Measurements from ENCODE around the gene CCT5. TPM values are rescaled to one million over a fixed set of nuclear protein-coding genes. Genes with fewer than 3 reads are reported as not detected.
A peak's percentile ranks its signal among the peaks of the same experiment; 100 is the strongest.

CCT5 gene
- total RNA-seq = 100 to 1,000 TPM in 3 of 4 donors, 10 to 100 TPM in 1; 69.1 to 150 (median 125) TPM

DNA sequence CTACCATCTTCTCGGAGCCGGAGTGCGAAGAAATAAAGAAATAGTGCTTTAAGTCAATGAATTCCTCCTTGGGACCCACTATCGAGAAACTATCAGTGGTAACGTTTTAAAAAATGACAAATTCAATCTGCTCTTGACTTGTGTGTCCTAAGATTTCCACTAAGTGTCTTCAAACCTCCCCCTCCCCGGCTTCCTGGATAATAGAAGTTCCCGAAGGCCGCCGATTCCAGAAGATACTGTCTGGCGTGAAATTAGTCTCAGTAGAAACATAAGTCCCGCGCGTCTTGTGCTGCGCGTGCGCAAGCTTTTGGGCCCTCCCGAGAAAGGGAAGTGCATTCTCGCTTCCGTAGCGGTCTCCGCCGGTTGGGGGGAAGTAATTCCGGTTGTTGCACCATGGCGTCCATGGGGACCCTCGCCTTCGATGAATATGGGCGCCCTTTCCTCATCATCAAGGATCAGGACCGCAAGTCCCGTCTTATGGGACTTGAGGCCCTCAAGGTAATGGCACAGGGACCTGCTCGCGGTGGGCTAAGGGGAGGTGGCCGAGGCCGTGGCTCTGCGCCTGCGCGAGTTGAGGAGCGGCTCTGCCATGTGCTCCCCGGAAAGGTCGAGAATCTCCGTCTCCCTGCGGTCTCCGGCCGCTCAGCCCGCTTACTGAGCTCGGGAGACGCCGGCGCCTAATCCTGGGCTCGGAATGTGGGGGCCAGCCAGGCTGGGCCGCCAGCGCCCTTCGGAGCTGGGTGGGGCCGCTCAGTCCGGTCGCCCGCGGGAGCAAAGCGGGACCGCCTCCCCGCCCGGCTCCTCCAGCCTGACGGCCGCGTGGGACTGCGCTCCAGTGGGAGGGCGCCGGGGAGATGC lies at the start of gene CCT5:
CCT5 (plus strand) TSS at position 333 of the 858 bp plus-strand sequence; CDS start at position 394, 61 bp downstream.
- 0% methylated on average over 24 to 67 of the region's 67 CpGs for WGBS, 2 donors
- intact Hi-C loops (cut with DNase I; ENCODE audit: low total_unique reads) = no loop called here
- DNase-seq (ENCODE audit: low spot score in 2 of 2) = peak; percentile 95 to 97
- TF ChIP-seq, protein P1, sequence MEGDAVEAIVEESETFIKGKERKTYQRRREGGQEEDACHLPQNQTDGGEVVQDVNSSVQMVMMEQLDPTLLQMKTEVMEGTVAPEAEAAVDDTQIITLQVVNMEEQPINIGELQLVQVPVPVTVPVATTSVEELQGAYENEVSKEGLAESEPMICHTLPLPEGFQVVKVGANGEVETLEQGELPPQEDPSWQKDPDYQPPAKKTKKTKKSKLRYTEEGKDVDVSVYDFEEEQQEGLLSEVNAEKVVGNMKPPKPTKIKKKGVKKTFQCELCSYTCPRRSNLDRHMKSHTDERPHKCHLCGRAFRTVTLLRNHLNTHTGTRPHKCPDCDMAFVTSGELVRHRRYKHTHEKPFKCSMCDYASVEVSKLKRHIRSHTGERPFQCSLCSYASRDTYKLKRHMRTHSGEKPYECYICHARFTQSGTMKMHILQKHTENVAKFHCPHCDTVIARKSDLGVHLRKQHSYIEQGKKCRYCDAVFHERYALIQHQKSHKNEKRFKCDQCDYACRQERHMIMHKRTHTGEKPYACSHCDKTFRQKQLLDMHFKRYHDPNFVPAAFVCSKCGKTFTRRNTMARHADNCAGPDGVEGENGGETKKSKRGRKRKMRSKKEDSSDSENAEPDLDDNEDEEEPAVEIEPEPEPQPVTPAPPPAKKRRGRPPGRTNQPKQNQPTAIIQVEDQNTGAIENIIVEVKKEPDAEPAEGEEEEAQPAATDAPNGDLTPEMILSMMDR (IDR thresholded peaks at IDR 0.05) = no peak
- no peak for TF ChIP-seq POLR2A (IDR thresholded peaks at IDR 0.05)
- peak within 1 kb of the TSS; percentile 79 for H3K4me3 ChIP-seq (ENCODE audit: low read depth, poor library complexity, severe bottlenecking)

DNA sequence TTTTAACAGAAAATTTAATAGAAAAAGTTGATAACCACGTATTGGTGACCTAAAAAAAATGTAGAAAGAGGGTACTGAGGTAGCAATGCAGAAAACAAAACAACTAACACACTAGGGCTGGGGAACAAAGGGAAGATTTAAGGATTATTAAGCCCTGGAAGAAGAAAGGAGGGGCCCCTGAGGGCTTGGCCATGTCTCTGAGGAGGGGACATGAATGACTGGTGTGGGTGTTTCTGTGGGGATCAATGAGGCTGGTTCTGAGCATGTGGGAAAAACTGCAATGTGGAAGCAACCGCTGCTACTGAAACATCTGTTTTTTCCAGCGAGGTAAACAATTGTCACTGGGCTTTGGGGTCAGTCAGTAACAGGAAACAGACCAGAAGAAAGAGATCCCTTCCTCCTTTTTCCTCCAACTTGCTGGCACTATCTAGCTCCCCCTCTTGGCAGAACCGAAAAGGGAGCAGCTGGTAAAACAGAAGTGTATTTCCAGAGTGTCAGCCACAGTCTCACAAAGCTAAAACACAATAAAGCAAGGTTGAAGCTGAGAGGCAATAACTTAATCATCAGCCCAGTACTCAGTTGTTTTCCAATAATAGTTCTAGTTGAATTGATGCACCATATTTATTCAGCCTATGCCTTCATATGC lies 48.7 kb upstream of the CCT5 start:
- DNase-seq (ENCODE audit: low spot score in 2 of 2) = no peak
- 38 to 41% methylated on average over 4 of the region's 4 CpGs for WGBS, 2 donors
- TF ChIP-seq POLR2A (IDR thresholded peaks at IDR 0.05) = no peak
- H3K4me3 ChIP-seq (ENCODE audit: low read depth, poor library complexity, severe bottlenecking) = no peak overlapping the region
- intact Hi-C loops (cut with DNase I; ENCODE audit: low total_unique reads) = no loop called here

DNA sequence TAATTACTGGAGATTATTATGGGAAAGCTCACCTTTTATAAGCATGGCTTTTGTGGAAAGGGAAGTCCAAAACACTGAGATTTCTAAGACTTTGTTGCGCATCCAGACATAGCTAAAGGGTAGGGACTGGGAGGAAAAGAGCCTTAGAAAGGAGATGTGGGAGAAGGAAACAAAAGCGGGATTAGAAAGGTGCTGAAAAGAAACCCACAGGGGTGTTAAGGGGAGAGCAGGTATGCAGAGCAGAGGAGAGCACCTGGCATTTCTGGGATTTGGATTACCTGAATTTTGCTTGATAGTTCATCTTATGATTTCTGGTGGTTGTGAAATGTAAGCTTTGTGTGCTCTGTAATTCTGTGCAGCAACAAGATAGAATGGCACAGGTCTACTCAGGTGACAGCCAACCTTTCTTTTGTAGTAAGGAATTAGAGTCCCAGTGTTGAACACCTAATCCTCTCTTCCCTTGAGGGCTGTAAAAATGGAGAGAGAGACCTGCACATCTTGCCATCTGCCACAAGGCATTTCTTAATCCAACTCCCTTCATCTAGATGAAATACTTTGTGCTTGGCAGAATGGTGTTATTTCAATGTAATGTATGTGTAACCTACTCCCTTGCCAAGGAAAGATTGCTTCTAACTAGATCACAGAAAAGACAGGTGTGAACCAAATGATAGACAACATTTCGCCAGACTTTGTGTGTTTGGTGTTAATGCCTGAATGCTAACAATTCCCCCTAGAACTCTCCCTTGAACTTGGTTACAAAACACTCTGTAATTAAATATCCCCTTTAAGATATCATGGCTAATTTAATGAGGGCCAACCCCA lies 47.8 kb upstream of the CCT5 start:
- no peak for DNase-seq (ENCODE audit: low spot score in 2 of 2)
- intact Hi-C loops (cut with DNase I; ENCODE audit: low total_unique reads) = no loop called here
- H3K4me3 ChIP-seq (ENCODE audit: low read depth, poor library complexity, severe bottlenecking) = no peak overlapping the region
- TF ChIP-seq, protein P1 (IDR thresholded peaks at IDR 0.05) = no peak
- TF ChIP-seq POLR2A (IDR thresholded peaks at IDR 0.05) = no peak
- WGBS, 2 donors = 64 to 87% methylated on average over 3 of the region's 3 CpGs

DNA sequence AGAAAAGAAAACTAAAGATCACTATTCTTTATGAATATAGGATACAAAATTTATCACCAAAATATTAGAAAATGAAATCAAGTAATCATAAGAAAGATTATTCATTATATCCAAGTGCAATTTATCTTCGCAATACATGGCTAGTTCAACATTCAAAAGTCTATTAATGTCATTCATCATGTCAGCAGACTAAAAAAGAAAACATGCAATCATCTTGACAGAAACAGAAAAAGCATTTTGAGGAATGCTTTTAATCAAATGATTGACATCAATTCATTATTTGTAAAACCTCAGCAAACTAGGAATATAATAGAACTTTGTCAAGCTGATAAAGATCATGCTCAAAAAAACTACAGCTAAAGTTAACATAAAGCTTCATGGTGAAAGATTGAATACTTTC lies 41.1 kb upstream of the CCT5 start:
- 97 to 98% methylated on average over 1 of the region's 1 CpG for WGBS, 2 donors
- intact Hi-C loops (cut with DNase I; ENCODE audit: low total_unique reads) = no loop called here
- DNase-seq (ENCODE audit: low spot score in 2 of 2) = no peak
- TF ChIP-seq, protein P1 (IDR thresholded peaks at IDR 0.05) = no peak
- TF ChIP-seq POLR2A (IDR thresholded peaks at IDR 0.05) = no peak
- H3K4me3 ChIP-seq (ENCODE audit: low read depth, poor library complexity, severe bottlenecking) = no peak overlapping the region

DNA sequence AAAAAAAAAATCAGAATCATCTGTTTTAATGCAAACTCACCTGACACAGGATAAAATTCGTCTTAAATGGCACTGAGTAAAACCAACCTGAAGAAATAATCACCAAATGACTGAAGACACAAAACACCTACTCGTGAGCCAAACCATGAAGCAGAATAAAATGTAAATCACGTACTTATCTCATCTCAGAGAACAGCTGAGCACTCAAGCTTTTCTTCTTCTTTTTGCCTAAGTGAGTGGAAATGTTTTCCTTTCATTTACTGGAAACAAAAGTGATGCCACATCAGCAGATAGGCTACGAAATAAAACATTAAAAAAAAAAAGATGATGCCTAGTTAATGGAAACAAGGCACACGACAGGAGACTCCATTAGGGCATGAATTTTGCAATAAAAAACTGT lies 36.8 kb upstream of the CCT5 start:
- DNase-seq (ENCODE audit: low spot score in 2 of 2) = no peak
- TF ChIP-seq, protein P1 (IDR thresholded peaks at IDR 0.05) = no peak
- TF ChIP-seq POLR2A (IDR thresholded peaks at IDR 0.05) = no peak
- 70 to 78% methylated on average over 5 of the region's 5 CpGs for WGBS, 2 donors
- intact Hi-C loops (cut with DNase I; ENCODE audit: low total_unique reads) = no loop called here
- no peak overlapping the region for H3K4me3 ChIP-seq (ENCODE audit: low read depth, poor library complexity, severe bottlenecking)

DNA sequence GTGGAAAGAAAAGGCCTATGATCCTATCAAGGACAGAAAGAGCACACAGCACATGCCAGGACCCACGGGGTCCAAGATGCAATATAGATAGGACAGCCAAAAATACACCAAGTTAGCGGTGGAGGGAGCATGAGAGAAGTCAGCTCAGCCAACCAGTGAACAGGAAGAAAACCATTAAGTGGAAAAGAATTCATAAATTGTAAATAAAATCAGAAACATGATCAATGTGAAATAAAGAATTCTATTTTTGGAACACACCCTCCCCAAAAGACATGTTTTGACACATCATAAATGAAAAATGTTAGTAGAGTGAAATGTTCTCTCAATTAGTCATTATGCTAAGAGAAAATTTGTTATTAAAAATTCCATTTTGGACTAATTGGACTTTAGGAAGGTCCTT lies 36.0 kb upstream of the CCT5 start:
- DNase-seq (ENCODE audit: low spot score in 2 of 2) = no peak
- WGBS, 2 donors = 49 to 52% methylated on average over 2 of the region's 2 CpGs
- intact Hi-C loops (cut with DNase I; ENCODE audit: low total_unique reads) = no loop called here
- no peak for TF ChIP-seq POLR2A (IDR thresholded peaks at IDR 0.05)
- TF ChIP-seq, protein P1 (IDR thresholded peaks at IDR 0.05) = no peak
- H3K4me3 ChIP-seq (ENCODE audit: low read depth, poor library complexity, severe bottlenecking) = no peak overlapping the region
